ENCODE measurements around the gene TRIP12. TPM values are rescaled to one million over a fixed set of nuclear protein-coding genes. Genes with fewer than 3 reads are reported as not detected.

TRIP12 gene
- total RNA-seq, 1 donor from 2014 or later = 162 TPM

- TF ChIP-seq POLR2A (IDR thresholded peaks at IDR 0.05) = no peak
- no peak for TF ChIP-seq CTCF (IDR thresholded peaks at IDR 0.05)
- no peak for TF ChIP-seq POLR2AphosphoS5 (IDR thresholded peaks at IDR 0.05; ENCODE audit: insufficient read depth in 1 of 2, low read depth in 1 of 2)
- Histone ChIP-seq H3K27ac (no peak overlapping the region), H3K4me3 (no peak overlapping the region), H3K9me3 (no peaks in the 10 kb centered on the region), H3K27me3 (no peaks in the 10 kb centered on the region), H3K4me1 (no peaks in the 10 kb centered on the region), H3K36me3 (no peaks in the 10 kb centered on the region)
- DNase-seq (ENCODE audit: extremely low spot score in 2 of 2) = no peak
- intact Hi-C loops (cut with DNase I) = no loop called here
These were observed 22.1 kb upstream of the TRIP12 start for GRCh38 chr2:229943770-229944449.

- TF ChIP-seq CTCF (IDR thresholded peaks at IDR 0.05) (no peak), POLR2A (IDR thresholded peaks at IDR 0.05) (no peak), POLR2AphosphoS5 (IDR thresholded peaks at IDR 0.05; ENCODE audit: insufficient read depth in 1 of 2, low read depth in 1 of 2) (no peak)
- intact Hi-C loops (cut with DNase I) = no loop called here
- DNase-seq (ENCODE audit: extremely low spot score in 2 of 2) = no peak
- H3K27me3 ChIP-seq = no peaks in the 10 kb centered on the region
- no peak overlapping the region for H3K4me3 ChIP-seq
- no peak overlapping the region for H3K27ac ChIP-seq
- no peaks in the 10 kb centered on the region for H3K36me3 ChIP-seq
- no peaks in the 10 kb centered on the region for H3K9me3 ChIP-seq
- no peaks in the 10 kb centered on the region for H3K4me1 ChIP-seq
These were observed 21.4 kb upstream of the TRIP12 start for GRCh38 chr2:229943171-229943570.

GRCh38 chr2:229942671-229943070 lies 20.9 kb upstream of the TRIP12 start:
- no peaks in the 10 kb centered on the region for H3K27me3 ChIP-seq
- H3K36me3 ChIP-seq = no peaks in the 10 kb centered on the region
- no peaks in the 10 kb centered on the region for H3K4me1 ChIP-seq
- no peaks in the 10 kb centered on the region for H3K9me3 ChIP-seq
- no peak for TF ChIP-seq CTCF (IDR thresholded peaks at IDR 0.05)
- no peak for TF ChIP-seq POLR2A (IDR thresholded peaks at IDR 0.05)
- TF ChIP-seq POLR2AphosphoS5 (IDR thresholded peaks at IDR 0.05; ENCODE audit: insufficient read depth in 1 of 2, low read depth in 1 of 2) = no peak
- intact Hi-C loops (cut with DNase I) = no loop called here
- no peak overlapping the region for H3K4me3 ChIP-seq
- no peak overlapping the region for H3K27ac ChIP-seq
- DNase-seq (ENCODE audit: extremely low spot score in 2 of 2) = no peak

GRCh38 chr2:229937537-229937936 lies 15.7 kb upstream of the TRIP12 start:
- Histone ChIP-seq H3K4me1 (no peaks in the 10 kb centered on the region), H3K36me3 (no peaks in the 10 kb centered on the region), H3K4me3 (no peak overlapping the region), H3K27ac (no peak overlapping the region), H3K27me3 (no peaks in the 10 kb centered on the region), H3K9me3 (no peaks in the 10 kb centered on the region)
- TF ChIP-seq POLR2A (IDR thresholded peaks at IDR 0.05) (no peak), CTCF (IDR thresholded peaks at IDR 0.05) (no peak), POLR2AphosphoS5 (IDR thresholded peaks at IDR 0.05; ENCODE audit: insufficient read depth in 1 of 2, low read depth in 1 of 2) (no peak)
- intact Hi-C loops (cut with DNase I) = no loop called here
- no peak for DNase-seq (ENCODE audit: extremely low spot score in 2 of 2)

GRCh38 chr2:229931241-229931640 lies 9.4 kb upstream of the TRIP12 start:
- TF ChIP-seq POLR2AphosphoS5 (IDR thresholded peaks at IDR 0.05; ENCODE audit: insufficient read depth in 1 of 2, low read depth in 1 of 2) (no peak), POLR2A (IDR thresholded peaks at IDR 0.05) (no peak), CTCF (IDR thresholded peaks at IDR 0.05) (no peak)
- H3K9me3 ChIP-seq = no peaks in the 10 kb centered on the region
- DNase-seq (ENCODE audit: extremely low spot score in 2 of 2) = no peak
- no peaks in the 10 kb centered on the region for H3K36me3 ChIP-seq
- H3K4me1 ChIP-seq = no peaks in the 10 kb centered on the region
- intact Hi-C loops (cut with DNase I) = no loop called here
- no peaks in the 10 kb centered on the region for H3K27me3 ChIP-seq
- no peak overlapping the region for H3K27ac ChIP-seq
- H3K4me3 ChIP-seq = no peak overlapping the region
